CD4-positive, alpha-beta T cell treated with Interleukin-6 at 100 ng/mL for 8 hours (primary cell): ENCODE data around the gene SELENOM.
"Not testable (repeated sequence)": the region's sequence is repeated elsewhere in the genome, so short reads cannot be mapped to it uniquely, and the experiment has no call there.

Experiments used
- DNase-seq: peaks from one replicate; pipeline ENCODE4 v3.0.0-alpha.2; 2020; ENCODE audit warnings: mixed read lengths, low spot score

SELENOM gene

DNA sequence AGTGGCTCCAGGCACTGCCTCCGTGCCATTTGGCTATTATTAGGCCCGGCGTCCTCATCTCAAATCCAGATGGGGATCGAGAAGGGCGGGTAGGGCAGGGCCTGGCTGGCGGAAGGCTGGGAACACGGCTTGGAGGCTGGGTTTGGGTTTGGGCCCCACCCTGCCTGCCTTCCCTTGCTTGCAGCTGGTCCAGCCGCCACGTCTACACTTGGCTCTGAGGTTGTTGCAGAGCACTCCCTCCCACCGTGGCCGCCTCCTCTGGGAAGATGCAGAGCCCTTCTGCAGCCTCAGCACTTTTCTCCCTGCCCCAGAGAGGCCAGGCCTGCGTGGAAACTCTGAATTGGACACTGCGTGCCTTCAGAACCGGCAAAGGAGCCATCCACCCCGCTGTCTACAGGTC, 31.4 kb downstream of the SELENOM start:
- no peak for DNase-seq

DNA sequence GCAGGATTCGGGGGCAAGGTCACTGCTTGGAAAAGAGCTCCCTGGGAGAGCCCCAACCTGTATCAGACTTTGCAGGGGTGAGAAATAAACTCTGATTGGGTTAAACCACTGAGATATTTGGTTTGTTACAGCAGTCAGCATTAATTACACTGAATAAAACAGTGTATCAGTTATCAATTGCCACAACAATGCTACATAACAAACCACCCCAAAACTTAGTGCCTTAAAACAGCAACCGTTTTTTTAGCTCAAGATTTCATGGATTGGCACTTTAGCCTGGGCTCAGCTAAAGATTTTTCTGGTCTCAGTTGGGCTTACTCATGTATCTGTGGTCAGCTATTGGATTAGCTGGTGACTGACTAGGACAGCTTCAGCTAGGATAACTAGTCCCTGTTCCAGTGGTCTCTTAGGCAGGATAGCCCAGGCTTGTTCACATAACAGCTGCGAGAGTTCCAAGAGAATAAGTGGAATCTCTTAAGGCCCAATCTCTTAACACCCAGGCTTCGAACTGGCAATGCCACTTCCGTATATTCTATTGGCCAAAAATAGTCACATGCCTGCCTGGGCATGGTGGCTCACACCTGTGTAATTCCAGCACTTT, 33.7 kb downstream of the SELENOM start:
- not testable (repeated sequence) for DNase-seq

DNA sequence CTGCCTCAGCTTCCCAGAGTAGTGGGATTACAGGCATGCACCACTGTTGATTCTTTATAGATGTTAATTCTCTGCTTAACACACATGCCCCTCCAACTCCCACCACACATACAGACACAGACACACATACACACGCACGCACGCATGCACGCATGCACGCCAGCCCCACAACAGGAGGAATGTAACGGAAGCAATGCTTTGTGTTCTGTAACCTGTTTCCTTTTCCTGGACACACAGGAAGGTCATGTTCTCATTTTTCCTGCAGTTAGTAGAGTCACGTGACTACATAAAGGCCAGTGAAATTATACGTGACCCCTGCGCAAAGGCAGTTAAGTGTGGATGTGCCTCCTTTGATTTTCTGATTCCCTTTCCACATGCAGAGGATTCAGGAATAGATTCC, 34.2 kb downstream of the SELENOM start:
- not testable (repeated sequence) for DNase-seq

DNA sequence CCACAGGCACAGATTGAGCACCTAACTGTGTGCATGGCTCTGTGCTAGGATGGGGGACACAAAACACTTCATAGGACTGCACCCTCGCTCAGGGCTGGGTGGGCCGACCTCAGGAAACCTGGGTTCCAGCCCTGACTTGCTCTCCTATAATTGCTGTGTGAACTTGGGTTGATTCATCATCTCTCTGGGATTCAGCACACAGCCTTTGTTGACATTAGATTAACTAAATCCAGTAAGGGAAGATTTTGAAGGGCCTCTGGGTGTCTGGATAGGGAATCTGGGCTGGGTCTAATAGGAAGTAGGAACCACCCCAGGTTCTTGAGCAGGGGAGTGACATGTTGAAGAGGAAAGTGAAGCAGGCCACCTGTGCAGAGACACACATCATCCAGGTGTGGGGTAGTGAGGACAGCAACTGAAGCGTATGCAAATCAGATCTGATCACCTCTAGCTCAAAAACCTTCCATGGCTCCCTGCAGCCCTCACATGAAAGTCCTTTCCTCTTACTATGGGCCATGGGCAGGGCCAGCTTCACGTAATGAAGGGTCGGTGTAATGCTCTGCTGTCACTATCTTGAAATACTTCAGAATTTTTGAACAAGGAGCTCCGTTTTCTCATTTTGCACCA, 37.6 kb downstream of the SELENOM start:
- not testable (repeated sequence) for DNase-seq

DNA sequence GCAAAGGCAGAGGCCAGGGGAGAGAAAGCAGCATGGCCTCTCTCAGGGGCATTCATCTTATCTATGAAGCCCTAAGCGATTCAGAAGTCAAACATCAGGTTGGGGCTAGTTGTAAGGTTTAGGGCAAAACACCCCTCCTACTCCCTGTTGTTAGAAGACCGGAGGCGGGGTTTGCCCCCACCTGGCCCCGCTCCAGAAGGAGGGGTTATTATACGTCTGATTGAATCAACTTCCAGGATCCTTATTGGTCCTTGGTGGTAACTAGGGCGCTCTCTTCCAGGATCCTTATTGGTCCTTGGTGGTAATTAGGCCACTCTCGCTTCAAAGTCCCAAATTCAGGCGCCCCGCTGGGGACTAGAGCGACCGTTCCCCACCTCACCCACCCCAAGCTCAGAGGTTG, 38.4 kb downstream of the SELENOM start:
- no peak for DNase-seq

DNA sequence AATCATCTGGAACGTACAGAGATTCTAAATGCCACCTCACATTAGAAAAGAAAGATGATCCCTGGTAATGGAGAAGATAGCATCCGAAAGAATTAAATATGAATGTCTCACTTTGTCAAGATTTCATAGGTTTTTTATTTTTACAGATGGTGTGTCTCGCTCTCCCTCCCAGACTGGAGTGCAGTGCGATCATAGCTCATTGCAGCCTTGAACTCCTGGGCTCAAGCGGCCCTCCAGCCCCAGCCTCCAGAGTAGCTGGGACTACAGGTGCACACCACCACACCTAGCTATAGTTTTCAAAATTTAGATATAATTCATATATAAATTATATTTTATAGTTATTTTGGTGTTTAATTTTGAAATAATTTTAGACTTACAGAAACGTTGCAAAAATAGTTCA, 43.0 kb downstream of the SELENOM start:
- DNase-seq = no peak

DNA sequence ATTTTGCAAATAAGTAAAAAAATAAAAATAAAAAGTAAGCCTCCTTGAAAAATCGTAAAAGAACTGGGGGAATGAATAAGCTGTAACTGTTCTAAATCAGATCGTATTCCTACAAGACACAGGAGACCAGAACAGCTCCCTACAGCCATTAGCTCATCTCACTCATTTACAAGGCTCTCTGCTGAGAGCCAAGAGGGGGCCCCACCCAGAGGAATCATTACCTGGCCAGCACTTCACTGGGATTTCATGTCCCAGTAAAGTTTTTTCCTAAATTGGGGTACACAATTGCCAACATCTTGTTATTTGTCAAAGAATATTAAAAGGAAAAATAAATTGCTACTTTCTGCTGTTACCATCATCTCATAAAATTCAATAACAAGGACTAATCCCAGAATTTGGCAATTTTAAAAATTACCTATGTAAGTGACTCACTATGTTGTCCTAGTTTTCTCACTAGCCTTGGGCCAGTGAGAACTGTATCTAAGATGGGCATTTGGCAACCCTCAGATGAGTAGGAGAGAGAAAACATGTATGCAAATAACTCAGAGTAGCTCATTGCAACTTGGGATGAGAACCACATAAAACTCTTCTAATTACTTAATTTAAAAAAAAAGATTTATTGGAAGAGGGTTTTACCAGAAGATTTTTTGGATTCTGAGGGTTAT, 44.7 kb downstream of the SELENOM start:
- DNase-seq = no peak

DNA sequence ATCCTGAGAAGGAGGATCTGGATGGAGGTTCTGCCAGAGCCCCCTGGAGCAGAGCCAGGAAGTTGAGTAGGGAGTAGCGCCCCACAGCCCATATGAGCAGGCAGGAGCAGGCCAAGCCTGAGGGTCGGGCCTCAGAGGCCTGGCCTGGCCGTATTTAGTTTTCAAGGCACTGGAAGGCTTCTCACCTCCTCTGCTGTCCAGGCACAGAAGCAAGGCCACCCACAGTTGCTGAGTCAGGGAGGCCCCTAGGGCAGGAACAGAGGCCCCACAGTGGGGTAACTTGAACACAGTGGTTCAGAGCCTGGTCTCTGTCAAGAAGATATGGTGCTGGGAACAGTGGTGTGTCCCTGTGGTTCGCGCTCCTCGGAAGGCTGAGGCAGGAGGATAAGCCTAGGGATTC, 47.7 kb downstream of the SELENOM start:
- DNase-seq = not testable (repeated sequence)

DNA sequence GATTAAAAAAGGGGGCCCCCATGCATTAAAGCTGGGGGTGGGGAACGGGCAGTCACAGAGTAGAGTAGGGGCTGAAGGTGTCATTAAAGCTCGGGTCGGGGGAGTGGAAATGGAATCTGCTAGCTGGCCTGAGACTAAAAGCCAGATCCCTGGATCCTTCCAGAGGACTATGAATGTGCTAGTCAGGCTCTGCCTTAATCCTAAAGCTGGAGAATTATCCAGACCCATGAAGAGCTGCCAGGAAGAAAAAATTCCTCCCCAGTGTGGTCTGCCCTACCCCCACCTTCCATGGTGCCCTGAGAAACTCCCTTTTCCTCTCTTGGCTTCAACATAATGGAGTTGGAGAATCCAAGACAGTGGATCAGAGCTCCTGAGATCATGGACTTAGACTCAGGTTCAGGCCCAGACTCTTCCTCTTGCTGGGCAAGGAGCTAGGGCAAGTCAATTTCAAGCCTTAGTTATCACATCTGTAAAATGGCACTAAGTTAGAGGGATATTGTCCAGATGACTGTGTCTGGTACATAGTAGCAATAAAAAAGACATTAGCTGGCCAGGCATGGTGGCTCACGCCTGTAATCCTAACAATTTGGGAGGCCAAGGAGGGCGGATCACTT, 50.3 kb downstream of the SELENOM start:
- no peak for DNase-seq

DNA sequence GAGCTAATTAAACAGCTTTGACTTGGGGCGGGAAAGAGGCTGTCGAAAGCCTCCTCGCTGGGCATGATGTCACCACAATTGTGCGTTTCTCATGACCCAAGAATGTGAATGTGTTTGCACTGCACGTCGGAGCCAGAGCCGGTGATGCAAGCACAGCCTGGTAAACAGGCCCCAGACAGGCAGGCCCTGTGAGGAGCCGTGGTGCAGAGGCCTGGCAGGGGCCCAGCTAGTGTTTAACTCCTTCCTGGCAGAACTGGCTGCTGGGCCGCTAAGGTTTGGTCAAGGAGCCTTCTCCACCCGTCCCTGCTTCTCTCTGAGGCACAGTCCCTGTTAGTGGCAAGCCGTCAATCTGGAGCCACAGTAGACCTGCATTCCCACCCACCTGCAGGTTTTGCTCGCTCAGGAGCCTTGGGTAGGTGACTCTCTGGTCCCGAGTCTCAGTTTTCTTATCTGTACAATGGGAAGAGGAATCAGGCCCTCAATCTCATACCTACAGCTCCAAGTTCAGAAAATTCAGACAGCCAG, 51.7 kb downstream of the SELENOM start:
- no peak for DNase-seq

DNA sequence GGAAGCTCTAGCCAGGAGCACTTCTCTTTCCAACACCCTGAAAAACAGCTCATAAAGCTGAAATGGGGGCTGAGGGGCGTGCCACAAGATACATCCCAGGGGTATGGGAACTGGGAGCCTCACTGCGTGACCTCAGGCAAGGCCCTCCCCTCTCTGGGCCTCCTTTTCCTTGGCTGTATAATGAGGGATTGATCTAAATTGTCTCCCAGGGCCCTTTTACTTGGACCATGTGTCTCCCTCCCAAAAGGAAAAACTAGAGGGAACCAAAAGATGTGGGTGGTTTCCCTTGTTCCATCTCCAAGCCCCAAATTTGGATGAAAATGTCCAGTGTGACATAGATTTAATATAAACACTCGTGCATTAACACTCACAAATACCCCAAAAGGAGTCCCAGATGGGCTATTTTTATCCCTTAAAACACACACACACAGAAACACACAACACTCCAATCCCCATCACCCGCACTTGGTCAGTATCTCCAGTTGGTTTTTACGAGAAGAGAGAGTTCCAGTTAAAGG, 52.2 kb downstream of the SELENOM start:
- DNase-seq = no peak
